HG03521 (cell line): Measurements from ENCODE around the gene FHIT.

Experiments used
- ATAC-seq: cut with Tn5 transposase; IDR thresholded peaks from one replicate; pipeline ENCODE4 v1.9.1; 2021; ENCODE audit warnings: mild to moderate bottlenecking, moderate library complexity; ENCODE audit not compliant: unreplicated experiment

FHIT gene

DNA sequence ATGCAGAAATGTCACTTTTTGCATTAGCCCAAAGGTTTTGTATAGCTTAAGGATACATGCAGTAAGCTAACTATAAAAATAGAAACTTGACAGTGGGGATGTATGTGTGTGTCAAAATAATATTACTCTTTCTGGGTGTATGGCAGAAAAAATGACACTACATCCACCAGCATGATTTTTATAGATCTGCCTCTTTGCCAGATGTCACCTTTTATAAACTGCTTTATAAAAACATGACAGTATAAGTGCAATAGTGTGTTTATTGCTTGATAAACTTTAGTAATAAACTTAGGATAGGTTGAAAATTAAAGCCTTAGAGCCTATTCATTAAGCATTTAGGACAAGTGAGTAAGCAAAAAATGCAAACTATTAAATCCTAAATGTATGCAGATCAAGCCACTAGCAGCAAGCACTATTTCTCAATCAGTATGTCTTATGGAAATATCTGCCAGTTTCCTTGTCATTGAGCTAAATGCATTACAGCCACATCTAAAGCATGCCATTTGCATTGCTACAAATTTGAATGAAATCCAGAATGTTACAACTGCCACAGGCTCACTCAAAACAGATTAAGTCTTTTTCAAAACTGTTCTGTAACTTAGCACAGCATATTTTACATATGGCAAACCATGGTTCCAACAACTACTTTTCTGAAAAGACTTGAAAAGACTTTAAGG, 935.0 kb downstream of the FHIT start:
- ATAC-seq, result no peak

DNA sequence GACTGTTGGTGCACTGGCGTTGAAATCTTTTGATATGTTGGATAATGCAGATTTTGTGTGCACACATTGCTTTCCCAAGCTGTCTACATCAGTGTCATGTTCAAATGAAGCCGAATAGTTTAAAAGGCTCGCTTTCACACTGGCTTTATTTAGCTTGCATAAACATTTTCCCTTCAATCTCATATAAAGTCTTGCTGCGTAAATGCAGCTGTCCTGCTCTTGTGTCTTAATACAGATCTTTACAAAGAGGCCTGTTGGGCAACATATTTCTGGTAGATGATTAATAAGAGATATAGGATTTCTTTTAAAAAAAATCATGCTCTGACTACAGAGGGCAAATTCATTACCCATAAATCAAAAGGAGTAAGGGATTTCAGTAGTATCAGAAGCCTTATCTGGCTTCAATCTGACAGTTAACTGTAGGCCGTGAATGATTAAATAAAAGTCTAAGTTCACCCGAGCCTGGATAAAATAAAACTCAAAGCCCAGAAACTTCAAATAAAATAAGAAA, 937.2 kb downstream of the FHIT start:
- no peak for ATAC-seq

DNA sequence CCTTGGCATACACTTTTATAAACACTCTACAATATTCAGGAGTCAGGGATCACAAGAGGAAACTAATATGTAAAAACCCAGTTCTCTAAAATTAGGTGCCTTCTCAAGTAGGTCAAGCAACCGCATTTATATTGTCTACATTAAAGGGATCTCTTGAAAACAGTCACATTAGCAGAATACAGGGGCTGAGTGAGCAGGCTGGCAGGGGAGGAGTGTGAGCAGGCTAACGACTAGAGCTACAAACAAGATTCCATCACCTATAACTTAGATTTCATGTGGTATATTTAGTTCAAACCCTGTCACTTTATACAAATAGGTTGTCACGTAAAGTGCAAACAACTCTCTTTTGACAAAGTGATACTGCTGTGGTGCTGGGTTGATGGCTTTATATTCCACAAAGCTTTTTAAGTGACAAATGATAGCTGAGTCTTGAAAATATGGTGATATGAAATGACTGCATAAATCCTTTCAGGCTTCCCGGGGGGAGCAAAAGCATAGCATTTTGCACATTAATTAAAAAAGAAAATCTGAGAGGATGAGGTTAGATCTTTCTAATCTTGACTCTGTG, 937.9 kb downstream of the FHIT start:
- ATAC-seq, result no peak

DNA sequence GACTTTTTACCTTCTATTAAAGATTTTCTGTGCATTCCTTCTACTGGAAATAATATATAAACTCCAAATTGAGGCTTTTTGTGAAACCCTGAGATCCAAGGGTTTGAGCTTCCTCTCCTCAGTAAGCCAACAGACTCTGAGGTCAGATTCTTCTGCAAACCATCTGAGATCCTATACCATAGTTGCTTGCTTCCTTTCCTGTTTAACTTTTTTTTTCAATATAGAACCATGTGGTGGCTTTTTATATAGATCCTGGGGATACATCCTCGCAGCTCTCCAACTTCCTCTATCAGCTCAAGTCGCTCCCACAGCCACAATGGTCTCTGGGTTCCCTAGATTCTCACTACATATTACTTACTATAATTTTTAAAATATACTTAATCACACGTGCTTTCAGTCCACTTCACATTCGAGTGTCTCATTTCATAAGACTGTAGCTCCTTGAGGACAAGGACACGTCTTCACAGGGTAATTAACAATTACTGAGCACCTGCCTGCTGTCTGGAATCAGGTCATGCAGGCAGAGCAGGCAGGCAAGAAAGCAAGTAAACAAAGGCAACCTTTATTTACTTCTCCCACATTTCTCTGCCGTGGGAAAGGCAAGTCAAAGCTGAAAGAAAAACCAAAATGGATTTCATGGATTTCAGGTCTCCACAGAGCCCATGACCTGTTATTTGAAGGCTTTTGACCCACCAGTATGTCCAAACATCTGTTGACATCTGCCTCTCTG, 941.5 kb downstream of the FHIT start:
- no peak for ATAC-seq

DNA sequence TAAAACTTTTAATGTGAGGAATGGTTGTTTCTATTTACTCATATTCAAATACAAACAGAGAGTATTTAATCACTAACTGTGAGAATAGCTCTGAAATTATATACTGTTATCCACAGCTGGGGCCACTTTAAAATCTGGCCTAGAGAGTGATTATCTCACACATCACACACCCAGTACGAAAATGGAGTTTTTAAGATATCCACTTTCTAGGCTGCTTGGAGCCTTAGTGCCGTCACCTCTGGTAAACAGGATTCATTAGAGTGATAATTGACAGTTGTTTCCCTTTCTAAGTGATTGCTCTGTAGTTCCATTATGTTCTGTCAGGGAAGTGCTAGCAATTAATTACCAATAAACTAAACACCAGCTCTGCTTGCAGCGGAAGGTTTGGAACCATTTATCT, 942.4 kb downstream of the FHIT start:
- no peak for ATAC-seq

DNA sequence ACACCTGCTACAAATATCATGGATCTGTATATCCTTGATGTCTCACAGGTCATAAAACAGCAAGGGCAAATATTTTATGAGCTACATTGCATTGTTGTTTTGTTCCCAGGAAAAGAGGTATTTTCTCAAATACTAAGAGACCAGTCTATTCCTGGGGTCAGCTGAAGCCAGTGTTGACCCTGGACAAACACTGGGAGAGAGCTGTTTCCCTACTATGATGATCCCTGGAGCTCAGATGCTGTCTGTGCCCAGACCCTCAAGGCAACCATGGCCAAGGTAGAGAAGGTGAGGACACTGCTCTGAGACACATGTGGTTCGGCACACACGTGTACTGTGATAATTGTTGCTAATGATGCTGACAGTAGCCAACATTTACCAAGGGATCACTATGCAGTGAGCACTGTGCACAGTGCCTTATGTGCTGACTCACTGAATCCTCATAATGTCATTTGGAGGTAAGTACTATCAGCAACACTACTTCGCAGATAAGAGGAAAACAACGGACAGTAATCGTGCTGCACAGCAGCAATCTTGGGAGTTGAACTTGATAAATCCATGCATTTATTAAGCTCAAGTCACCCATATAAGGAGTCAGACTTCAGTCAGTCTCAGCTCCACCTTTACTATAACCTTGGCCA, 943.6 kb downstream of the FHIT start:
- no peak for ATAC-seq

DNA sequence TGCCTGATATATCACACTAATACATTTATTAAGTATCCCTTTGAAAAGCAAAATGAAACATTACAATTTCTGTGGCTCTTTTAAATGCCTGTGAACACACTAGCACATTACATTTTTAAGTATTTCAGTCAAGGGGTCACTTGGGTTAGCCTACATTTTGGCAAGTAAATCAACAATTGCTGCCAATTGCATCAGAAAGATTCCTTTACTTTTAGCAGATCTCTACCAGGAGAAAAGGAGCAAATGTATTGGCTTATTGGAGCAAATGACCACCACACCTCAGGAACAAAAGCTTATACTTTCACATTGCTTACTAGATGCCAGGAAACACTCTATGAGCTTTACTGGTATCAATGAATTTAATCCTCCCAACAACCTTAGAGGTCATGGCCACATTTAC, 947.1 kb downstream of the FHIT start:
- ATAC-seq, result no peak

DNA sequence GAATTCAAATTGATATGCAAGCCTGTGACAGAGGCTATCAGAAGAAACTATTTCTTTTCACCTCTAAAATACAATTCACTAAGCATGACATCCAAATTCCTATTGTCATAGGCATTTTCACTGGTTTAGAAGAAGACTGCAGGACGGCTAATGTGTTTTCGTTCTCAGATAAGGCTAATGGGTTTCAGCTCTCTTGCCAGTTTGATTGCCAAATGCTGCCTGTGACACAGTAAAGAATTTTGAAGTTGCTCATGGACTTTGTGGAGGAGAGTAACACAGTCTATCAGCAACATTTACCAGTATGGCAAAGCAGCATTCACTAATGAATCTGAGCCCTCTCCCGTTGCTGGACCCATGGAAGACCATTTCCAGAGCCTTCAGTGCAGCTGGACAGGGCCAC, 948.1 kb downstream of the FHIT start:
- no peak for ATAC-seq

DNA sequence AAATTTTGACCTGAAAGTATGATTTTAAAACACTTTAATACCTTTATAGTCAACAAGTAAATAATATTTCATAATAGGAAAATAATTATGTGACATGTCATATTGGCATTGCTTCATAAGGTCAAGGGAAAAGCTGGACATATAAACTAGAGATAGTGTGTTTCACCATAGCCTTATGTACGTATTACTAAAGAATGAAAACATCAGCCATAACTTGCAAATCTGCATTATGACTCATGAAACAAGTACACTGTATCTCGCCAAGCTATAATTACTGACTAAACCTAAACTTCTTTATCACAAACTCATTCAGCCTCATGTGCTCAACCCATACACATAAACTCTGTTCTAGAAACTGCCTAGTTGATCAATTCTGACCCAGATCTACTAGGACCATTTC, 950.1 kb downstream of the FHIT start:
- ATAC-seq, result no peak

DNA sequence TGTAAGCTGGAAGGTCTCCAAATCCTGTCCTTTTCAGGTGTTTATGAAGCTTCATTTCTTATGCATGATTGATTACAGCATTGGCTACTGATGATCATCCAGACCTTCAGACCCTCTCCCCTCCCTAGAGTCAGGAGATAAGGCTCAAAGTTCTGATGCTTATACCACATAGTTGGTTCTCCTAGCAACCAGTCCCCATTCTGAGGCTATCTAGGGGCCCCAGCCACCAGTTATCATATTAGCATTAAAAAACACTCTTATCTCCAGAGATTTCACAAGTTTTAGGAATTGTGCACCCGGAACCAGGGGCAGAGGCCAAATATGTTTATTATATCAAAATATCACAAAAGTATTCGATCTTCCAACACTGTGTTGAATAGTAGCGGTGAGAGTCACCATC, 953.1 kb downstream of the FHIT start:
- ATAC-seq, result no peak

DNA sequence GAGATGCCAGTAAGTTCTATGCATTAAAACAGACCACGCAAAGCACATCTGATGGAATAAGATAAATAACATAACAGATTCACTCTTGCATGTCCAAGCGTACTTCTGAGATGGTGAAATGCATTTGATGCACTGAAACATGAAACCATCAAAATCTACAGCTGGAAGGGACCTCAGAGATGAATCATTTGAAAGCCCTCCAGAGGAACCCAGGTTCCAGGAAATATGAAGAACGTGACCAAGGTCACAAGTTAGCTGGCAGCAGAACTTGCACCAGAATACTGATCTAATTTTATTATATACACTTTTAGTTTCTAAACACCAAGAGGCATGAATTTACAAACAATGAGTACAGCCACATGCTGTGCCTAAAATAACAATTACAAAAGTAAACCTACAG, 957.1 kb downstream of the FHIT start:
- no peak for ATAC-seq

DNA sequence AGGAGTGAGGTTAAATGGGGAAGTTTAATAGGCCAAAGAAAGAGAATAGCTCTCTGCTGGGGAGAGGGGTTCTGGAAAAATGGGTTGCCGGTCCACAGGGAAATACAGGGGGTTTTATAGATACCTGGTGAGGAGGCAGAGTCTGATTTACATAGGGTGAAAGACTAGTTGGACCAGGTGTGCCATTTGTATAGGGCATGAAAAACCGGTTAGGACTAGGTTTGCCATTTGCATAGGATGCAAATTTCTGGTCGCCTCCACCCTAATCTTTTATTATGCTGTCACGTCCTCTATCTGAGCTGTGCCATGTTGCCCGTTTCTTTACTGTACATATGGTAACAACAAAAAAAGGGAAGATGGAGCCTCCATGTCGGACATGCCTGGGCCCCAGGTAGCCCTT, 960.1 kb downstream of the FHIT start:
- ATAC-seq, result no peak

DNA sequence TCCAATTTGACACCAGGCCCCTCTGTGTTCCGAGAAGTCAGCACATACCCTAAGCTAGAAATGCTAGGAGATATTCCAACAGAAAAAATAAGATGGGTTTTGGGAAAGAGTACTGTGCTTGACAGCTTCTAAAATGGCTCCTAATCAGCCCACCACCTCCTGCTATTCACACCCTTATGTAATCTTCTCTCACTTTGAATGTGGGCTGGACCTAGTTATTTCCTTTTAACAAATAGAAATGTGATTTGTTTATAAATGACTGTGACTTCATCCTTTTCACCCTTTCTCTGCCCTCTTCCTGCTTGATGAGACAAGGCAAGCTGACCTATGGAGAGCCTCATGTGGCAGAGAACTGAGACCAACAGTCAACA, 961.1 kb downstream of the FHIT start:
- no peak for ATAC-seq

DNA sequence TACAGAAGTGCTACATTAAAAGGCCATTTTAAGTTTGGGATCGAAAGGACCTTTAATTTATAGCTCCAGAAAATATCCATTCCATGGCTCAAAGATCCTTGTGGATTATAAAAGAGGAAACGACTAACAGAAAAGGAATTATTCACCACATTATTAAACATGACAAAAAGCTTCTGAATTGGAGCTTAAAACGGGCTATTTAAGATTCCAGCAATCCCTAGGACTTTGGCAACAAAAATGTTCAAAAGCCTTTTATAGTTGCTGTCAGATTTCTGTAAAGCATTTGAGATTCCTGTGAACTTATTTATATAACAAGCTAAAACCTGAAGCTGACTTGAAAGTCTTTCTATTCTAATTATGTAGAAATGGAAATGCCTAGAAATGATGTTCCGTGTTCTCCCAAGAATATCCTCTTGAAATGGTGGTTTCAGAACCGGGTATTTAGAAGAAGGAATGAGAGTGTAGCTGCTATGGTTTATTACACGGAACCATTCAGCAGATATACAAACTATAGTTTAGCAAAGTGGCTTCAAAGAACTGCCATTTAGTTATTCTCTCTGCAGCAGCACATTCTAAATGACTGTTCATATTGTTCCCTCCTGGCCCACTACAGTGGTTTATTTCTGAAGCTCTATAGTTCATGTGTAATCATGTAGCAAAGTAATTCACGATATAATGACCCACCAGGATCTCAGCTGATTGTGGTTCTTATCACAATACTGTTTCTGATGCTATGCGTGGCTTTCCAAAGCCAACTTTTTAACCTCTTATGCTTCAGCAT, 961.7 kb downstream of the FHIT start:
- ATAC-seq, result no peak

DNA sequence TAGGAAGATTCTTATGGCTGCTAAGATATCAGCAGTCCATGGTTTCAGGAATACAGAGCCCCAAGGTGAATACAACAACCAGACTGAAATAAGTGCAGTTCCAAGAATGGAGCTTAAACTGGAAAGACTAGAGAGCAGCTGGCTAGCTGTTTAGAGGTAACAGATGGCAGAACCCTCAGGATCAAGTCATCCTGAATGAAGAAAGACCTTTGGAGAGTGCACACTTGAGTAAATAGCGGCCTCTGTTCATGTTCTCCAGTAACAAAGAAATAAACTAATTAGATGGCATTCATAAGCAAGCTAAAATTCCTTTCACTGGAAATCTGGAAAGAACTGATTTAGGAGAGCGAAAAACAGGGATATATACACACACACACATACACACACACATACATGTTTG, 968.4 kb downstream of the FHIT start:
- no peak for ATAC-seq

DNA sequence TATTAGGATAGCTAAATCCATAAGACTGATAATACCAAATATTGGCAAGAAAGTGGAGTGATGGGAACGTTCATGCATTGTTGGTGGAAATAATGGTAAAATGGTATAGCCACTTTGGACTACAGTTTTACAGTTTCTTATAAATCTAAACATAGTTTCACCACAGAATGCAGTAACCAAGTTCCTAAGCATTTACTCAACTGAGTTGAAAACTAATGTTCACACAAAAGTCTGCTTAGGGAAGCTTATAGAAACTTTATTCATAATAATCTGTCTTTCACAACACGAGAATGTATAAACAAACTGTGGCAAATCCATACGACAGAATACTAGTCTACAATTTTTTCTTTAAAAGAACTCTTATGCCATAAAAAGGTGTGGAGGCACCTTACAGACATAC, 969.3 kb downstream of the FHIT start:
- ATAC-seq, result no peak

DNA sequence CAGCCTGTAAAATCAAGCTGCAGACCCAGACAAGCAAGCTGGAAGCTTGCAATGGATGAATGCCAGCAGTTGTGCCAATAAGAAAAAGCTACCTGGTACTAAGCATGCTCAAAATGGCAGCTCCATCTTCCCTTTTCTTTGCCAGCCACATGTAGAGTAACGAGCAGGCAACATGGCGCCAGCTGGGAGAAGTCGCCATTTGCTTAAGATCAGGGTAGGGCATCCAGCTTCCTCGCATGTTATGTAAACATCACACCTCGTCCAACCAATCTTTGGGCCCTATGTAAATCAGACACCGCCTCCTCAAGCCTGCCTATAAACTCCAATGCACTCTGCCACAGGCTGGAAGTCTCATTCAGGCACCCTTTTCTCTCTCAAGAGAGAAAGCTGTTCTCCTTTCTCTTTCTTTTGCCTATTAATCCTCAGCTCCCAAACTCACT, 973.9 kb downstream of the FHIT start:
- ATAC-seq, result no peak

DNA sequence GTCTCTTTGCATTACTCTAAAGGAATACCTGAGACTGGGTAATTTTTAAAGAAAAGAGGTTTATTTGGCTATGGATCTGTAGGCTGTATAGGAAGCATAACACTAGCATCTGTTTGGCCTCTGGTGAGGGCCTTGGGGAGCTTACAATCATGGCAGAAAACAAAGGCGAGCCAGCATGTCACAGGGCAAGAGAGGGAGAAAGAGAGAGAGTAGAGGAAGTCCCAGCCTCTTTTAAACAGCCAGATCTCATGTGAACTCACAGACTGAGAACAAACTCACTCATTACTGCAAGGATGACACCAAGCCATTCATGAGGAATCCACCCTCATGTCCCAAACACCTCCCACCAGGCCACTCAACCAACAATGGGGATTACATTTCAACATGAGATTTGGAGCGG, 974.6 kb downstream of the FHIT start:
- no peak for ATAC-seq

DNA sequence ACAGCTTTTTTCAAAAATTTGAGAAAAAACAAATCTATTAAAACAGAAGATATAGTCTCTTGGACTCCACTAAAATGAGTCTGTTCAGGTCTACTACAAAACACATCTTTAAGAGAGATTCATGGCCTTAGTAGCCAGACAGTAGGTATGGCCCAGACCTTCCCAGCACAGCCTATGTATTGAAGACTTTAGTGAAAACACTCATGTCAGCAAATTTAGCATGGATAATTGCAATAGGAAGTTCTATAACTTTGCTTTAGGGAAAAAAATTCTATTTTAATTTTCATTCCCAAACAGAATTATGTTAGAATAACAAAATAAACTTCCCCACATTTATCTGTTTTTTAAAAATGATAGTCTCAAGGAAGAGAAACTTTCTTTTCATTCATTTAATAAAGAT, 976.6 kb downstream of the FHIT start:
- no peak for ATAC-seq

DNA sequence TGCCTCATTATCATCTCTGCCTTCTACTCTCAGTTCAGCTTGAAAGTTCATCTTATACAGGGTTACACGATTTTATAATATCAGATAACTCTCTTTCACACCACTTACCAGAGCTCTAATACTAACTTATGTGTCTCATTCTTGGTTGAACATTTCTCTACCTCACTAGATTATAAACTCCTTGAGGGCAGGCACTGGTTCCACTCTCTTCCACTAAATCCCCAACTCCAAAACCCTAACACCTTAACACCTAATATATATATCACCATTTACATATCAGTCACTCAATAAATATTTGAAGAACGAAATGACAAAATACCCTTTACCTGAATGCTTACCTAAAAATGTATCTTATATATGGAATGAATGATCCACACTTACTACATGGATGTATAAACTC, 977.2 kb downstream of the FHIT start:
- no peak for ATAC-seq

DNA sequence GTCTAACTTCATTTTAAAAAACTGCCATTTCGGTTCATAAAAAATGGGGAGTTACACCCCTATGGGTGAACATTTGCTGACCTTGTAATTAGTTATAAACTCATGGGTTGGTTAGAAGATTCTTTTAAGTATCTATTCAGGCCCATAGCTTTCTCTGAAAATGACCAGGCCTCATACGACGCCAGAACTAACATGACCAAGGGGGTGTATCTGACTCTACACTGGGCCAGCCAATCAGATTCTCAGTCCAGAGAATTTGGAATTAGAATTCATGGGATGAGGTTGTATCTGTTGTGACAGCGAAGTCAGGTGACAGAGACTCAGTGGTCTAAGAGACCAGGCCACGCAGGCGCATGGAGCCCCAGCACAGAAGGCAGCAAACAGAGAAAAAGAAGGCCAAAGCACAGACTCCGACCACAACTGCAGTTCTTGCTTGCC, 981.4 kb downstream of the FHIT start:
- ATAC-seq, result no peak
